Measurements from ENCODE around the gene SH3RF3.

The SH3RF3 gene

DNA sequence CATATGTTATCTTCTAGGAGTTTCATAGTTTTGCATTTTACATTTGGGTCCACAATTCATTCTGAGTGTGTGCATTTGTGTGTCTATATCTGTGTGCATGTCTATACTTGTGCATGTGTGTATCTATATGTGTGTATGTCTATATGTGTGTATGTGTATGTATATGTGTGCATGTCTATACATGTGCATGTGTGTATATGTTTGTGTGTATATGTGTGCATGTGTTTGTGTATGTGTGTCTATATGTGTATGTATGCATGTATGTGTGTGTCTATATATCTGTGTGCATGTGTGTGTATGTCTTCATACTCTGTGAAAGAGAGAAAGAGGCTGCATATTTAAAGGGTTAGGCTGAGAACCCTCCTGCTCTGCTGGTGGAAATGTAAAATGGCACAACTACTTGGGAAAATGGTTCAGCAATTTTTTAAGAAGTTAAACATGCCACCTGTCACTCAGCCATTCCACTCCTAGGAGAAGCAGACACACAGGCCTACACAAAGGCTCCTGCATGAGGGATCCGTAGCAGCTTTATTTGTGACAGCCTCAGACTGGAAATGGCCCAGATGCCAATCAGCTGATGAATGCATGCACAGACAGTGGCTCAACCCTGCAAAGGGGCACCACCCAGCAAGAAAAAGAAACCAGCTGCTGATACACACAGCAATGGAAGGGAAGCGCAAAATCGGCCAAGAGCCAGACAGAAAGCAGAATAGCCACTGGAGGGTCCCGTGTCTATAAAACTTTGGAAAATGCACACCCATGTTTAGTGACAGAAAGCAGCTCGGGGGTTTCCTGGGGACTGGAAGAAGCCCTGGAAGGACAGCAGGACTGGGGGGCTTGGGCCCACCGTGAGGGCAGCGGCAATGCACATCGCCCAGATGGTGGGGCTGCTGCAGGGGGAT is 337.9 kb downstream of the SH3RF3 start:
- DNase-seq, result no peak

DNA sequence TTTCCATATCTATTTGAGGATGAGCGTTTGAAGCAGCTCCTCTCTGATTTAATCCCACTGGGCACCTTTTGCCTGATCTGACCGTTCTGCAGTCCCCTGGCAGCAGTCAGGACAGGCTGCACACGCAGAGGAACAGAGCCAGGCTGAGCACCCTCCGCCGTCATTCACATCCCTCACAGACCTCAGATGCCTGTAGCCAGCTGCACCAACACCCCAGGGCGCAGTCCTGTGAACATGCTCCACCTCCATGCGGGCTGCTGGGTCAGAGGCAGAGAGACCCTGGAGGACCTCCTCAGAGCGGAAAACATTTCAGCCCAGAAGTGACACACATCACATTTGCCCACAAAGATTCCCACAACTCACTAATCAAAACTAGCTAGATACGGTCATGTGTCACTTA is 338.7 kb downstream of the SH3RF3 start:
- no peak for DNase-seq

DNA sequence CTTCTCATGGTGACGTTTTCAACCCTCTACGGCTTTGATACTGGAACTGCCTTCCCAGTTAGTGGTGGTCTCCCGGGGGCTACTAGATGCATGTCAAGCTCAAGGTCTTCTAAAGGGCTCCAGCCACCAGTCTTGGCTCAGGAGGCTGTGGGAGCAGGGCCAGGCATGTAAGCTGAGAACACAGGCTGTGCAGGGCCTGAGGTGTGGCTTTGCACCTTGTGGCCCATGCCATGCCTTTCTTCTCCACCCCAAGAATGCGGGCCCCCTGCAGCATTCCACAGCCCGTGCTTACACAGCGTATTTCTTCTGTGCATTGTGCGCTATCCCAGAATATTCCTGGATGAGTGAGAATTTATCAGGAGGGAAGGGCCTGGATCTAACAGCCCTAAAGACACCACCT is 339.9 kb downstream of the SH3RF3 start:
- no peak for DNase-seq

DNA sequence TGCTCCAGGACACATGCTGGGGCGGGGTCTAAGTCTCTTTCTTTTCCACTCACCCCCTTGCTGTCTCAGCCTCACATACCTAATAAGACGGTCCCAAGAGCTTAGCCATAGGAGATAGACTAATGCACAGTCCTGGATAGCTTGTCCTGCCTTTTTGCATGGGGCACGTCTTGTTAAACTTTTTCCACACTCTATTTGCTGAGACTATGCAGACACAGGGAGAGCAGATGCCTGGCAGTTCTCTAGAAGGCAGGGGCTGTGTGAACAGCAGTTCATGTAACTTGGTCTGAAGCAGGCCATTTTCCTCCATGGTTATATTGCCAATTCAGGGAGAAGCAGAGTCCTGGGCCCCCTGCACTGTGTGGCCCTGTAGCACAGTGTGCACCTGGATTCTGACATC is 342.7 kb downstream of the SH3RF3 start:
- no peak for DNase-seq

DNA sequence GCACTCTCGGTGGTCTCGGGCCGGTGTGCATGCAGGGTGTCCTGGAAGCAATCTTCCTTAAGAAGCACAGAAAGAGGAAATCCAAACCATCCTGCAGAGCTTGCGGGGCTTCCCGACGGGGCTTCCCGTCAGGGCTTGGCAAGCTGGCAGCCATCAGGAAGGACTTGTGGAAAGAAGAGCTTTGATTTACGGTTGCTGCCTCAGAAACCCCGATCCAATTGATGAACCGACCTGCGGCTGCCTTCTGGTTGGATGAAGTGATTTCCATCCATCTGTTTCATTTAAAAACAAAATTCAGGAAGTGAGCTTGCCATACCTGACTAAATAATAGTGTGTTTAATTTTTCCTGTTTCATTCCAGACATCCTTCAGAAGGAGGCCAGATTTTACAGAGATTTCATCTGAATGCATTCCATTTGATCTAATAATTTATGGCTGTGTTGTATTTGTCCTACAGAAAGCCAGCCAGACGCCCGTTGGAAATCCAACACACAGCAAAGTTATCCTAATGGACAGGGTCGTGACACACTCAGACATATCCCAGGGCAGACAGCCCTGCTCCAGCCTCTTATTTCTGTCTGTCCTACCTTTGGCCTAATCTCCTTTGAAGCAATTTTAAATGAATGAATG is 343.4 kb downstream of the SH3RF3 start:
- no peak for DNase-seq

DNA sequence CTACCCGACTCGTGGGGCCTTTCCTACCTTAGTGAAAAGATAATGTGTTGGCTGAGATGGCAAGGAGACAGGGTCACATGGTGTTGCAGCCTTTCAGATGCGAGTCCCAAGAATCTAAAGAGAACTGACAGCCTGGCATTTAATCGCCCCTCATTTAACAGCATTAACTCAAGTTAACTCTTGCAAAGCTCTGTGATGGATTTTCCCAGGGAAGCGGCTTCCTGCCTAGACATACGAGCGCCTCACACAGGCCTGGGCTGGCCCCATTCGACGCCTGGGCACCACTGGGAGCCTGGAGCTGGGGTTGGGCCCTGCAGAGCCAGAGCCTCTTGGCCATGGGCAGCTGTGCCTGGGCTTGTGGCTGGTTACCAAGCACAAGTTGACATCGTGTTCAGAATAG is 344.0 kb downstream of the SH3RF3 start:
- no peak for DNase-seq

DNA sequence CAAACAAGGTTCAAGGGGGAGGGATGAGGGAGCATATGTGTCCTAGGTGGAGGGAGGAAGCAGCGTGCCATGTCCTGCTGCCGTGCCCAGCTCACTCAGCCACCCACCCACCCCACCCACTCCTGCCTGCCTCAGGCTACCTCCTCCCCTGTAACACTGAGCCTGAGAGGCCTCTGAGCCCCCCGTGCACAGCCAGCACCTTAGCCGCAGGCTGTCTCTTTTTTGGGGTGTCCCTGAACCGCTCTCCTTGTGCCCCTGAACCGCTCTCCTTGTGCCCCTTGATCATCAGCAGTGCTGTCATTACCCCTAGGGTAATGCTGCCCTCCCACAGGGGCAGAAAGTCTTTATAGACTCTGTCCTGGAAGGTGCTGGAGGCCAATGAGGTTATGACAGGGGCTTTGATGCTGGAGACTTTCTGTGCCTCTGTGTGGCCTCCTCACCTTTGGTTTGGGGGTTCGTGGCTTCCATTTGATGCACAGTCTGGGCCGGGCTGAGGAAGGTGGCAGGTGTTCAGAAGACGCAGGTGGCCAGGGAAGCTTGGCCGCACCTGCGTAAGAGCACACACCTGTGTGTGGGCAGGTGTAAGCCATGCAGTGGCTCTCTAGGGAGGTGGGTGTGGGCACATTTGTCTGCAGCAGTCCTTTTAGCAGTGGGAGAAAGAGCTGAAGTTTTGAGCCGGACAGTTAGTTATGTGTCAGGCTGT is 344.8 kb downstream of the SH3RF3 start:
- no peak for DNase-seq

DNA sequence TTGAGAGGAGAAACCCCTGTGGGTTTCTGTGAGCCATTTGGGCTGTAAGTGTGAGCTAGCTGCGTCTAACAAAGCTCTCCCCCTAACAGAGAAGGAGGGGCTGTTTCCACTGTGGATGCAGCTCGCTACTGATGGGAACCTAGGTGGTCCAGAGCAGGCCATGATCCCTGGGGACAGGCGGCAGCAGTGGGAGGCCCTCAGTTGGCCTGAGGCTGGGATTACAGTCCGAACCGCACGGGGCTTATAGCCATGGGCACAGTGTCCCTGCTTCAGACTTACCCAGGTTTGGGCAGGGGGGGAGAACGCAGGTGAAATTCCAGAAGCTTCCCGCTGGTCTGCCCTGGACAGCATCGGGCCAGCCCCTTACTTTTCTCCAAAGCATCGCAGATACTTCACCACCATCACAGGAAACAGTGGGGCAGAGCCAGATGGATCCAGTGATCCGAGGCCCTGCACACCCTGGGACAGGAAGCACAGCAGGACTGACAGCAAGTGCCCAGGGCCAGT is 345.4 kb downstream of the SH3RF3 start:
- DNase-seq, result no peak

DNA sequence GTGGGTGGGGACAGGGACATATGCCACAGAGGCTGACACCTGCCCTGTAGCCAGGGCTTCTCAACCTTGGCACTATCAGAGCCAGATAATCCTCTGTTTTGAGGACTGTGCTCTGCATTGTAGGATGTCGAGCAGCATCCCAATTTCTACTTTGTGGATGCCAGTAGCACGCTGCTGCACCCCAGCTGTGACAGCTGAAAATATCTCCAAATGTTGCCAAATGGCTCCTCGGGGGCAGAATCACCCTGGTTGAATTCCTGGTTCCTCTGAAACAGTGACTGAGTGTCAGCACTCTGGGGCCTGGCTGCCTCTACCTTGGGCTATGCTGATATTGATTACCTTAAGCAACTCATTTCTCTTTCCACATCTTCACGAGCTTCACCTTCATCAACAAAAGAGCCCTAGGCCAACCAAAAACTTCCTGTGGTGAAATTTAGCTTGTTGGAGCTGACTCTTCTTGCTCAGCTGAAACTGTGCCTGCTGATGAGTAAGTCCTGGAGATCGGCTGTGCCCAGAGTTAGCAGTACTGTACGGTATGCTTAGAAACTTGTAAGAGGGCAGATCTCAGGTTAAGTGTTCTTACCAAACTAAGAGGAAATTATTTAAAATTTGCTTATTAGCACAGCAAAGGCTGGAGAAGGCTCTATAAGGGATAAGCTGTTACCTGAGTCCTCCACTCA is 346.7 kb downstream of the SH3RF3 start:
- no peak for DNase-seq

DNA sequence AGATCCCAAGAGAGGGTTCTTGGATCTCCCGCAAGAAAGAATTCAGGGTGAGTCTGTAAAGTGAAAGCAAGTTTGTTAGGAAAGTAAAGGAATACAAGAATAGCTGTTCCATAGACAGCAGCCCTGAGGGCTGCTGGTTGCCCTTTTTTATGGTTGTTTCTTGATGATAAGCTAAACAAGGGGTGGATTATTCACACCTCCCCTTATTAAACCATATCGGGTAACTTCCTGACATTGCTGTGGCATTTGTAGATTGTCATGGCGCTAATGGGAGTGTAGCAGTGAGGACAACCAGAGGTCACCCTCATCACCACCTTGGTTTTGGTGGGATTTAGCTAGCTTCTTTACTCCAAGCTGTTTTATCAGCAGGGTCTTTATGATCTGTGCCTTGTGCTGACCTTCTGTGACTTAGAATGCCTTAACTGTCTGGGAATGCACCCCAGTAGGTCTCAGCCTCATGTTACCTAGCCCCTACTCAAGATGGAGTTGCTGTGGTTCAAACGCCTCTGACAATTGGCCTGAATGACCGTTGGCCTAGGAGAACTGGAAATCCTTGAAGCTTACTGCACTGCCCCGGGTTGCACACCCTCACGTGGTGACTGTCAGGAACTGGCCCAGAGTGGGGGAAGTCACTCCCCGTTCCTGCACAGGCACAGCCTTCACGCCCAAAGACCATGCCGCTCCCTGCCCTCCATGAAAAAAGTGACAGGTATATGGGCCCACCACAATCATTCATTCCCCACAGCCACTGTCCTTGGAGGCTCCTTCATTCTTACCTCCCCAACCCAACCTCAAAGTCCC is 347.8 kb downstream of the SH3RF3 start:
- DNase-seq, result no peak

DNA sequence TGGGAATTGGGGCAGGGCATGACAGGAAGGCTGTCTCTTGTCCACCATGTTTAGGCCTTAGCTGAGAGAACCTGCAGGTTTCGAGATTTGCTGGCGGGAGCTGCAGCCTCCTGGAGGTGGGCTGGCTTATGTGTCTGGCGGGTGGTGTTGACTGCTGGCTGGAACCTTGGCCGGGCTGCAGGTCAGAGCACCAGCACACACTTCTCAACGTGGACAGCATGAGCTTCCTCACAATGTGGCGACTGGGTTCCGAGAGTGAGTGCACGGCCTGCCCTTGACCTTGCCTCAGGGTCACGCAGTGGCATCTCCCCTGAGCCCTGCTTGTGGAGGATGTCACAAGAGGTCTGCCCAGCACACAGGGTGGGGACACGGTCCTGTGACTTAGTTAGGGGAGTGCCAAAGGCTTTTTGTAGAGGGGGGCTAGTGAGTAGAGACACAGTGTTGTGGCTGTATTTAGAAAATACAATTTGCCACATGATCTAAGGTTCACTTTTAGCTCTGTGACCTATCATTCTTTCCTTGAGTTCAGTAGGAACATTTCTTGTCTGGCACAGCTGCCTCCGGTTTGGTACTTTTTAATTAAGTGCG is 350.0 kb downstream of the SH3RF3 start:
- DNase-seq, result no peak

DNA sequence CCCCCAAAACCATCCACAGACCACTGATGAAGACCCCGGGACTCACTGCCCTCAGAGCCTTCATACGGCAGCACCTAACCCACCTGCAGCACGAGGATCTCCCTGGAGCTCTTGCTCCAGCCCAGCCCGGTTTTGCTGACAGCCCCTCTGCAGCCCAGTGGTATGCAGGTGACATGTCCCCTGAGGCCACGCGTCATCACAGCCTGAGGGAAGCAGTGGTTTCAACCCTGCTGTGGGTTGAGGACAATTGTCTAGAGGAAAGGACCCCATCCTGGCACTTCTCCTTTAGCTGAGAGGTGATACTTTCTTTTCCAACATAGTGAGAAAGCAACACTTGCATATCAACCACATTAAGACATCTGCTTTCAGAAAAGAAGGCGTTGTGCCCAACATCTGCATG is 350.8 kb downstream of the SH3RF3 start:
- no peak for DNase-seq

DNA sequence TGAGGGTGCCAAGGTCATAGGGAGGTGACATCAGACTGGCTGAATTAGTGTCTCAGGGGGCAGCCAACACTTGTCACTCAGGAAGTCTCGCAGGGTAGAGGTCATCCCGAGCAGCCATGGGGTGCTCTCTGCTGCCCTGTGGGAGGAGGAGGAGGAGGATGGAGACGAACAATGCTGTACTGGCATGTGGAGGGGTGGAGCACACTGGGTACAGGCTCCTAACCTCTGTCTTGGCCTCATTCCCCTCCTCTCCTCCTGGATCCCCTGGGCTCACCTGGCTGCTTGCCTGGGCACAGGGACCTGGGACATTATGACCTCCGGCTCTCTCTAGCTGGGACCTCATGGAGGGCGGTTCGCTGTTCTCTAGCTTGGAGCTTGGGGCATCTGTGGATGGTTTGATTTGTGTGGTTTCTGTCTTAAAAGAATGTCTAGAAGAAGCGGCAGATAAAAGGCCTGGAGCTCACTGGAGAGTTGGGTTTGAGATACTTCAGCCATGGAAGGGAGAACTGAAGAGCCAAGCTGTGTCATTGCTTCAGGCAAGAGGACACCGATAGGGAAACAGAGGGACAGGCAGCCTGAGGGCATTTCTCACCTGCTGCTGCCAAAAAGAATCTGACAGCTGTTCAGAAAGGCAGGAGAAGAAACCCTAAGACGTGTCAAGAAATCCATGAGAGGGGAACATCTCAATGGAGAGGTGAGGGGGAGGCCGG is 351.6 kb downstream of the SH3RF3 start:
- no peak for DNase-seq

DNA sequence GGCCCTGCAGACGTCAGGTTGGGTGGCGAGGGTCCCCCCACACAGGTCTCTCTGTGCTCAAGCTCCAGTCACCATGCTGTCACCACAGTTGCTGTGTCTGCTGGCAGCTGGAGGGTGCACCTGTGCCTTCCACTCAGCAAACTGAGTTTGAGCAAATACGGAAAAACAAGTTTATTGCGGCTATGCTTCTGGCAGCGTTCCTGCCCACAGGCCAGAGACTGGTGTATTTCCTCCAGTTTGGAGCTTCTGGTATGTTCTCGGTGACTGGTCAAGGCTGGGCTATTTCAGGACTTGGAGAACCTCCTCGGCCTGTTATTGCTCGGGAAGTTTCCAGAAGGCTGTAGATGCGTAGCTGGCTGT is 352.2 kb downstream of the SH3RF3 start:
- no peak for DNase-seq

DNA sequence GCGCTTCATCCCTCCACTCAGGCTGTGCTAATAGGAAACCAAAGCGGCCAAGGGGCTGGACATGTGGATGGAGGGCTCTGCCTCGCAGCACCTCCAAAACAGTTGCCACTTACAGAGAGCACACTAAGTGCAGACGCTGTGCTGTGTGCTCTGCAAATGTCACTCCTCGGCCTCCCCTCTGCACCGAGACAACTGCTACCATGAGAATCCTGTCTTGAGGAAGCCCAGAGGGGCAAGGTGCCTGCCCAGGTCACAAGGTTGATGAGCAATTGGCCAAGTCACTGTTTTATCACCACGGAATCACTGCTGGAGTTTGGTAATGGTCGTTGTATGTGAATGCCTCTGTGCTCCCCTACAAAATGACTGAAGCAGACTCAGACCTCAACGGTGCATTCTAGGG is 352.6 kb downstream of the SH3RF3 start:
- no peak for DNase-seq

DNA sequence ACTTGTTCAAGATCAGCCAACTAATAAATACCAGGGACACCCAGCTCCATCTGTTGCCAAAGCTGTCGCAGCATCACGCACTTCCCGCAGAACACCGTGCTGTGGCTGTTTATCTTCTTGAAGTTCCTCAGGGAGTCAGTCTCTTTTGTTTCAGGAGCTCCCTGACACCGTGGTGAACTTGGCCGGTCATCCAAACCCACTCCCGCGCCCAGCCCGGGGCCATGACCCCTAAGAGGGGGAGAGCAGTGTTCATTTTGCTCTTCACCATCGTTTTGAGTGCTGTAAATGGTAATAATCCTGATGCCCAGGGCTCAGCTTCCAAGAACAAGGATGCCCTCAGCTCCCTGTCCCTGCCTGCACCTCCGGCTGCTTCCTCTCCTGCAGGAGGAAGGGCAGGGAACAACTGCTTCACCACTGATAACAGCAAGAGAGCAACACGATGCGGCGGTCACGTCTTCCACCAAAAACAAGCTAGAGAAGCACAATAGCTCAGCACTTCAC is 353.4 kb downstream of the SH3RF3 start:
- DNase-seq, result no peak

DNA sequence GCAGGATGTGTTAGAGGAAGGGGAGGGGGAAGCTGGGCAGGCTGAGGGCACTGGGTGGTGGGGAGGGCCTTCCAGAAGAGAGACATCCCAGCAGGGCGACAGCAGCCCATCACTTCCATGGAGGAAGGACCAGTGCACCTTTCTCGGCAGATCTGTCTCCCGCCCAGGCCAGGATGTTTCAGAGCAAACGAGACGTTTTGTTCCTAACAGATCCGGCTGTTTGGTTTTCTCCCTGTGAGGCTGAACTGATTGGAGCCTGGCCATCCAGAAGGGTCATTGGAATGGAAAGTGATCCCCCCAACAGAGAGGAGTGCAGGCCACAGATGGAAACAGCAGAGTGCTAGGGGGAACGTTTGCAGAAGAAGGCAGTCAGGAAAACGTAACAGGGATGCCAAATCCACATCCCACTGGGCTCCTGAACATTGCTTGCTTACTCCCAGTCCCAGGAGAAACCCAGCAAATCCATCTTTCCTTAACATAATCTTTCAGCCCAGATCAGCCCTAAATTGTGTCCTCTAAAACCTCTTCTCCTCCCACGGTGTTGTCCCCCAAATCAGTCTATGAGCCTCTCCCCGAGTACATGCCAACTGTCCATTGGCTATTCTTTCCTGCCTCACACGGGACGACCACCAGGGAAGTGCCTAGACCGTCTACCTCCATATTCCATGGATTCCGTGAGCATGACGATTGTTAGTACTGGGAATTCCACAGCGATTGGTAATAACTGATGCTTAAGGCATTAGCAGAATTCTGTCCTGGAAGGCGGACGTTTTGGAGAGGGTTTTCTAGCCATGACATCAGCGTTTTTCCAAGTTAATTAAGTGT is 357.9 kb downstream of the SH3RF3 start:
- no peak for DNase-seq

DNA sequence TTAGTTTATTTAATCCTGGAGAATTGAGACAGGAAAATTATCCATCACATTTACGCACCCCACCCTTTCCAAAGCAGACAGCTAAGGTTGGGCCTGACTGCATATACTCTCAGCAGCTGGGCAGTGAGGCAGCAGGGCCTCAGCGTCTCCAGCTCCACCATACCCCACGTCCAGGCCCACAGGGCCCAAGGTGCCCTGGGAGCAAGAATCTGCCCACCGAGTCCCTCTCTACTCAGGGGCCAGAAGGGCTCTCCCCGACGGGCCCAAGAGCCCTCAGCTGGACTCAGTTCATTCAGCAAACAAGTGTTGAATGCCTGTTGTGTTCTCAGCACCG is 358.5 kb downstream of the SH3RF3 start:
- DNase-seq, result no peak

DNA sequence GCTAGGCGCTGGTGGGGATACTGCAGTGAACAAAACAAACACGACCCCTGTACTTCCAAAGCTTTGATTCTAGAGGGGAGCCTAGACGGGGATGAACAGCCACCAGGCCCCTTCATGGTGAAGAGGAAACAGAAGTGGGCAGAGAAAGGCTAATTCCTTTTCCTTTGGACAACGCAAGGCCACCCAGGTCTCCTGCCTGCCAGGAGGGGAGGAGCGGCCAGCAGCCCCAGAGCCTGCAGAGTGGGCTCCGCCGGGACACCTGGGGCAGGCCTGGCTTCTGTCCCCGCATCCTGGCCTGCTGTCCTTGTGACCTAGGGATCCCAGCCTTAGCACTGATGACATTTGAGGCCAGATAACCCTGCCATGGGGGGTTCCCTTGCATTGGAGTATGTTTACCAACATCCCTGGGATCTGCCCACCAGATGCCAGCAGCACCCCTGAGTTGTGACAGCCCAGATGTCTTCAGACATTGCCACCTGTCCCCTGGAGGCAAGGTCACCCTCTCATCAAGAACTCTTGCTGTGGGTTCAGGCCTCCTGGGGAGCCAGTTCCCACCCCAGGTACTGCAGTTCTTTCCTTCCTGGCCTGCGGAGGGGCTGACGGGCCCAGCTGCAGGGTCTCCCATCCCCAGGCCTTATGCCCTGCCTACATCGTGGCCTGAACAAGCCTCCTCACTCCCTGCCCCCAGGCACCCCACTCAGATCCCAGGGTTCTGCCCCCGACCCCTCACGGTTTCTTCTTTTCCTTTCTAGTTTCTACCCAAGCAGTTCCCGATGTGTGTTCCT is 359.1 kb downstream of the SH3RF3 start:
- DNase-seq, result no peak

Data from CD4-positive, alpha-beta T cell treated with Interferon gamma for 1 hour (primary cell).